Ishikawa (cell line): Measurements from ENCODE around the gene KCNK10.

Experiments used
- CEBPB ChIP-seq: IDR thresholded peaks from 2 replicates; pipeline ENCODE4 v1.6.1; 2012
- CREB1 ChIP-seq: IDR thresholded peaks from 2 replicates; pipeline ENCODE4 v1.6.1; 2012; ENCODE audit warnings: low read depth
- EGR1 ChIP-seq: IDR thresholded peaks from 2 replicates; pipeline ENCODE4 v1.6.1; 2012
- EP300 ChIP-seq: IDR thresholded peaks from 2 replicates; pipeline ENCODE4 v1.6.1; 2012; ENCODE audit warnings: borderline replicate concordance
- FOXM1 ChIP-seq: IDR thresholded peaks from 2 replicates; pipeline ENCODE4 v1.6.1; 2012; ENCODE audit warnings: low read depth, borderline replicate concordance
- MAX ChIP-seq: IDR thresholded peaks from 2 replicates; pipeline ENCODE4 v1.6.1; 2012
- NFIC ChIP-seq: IDR thresholded peaks from 2 replicates; pipeline ENCODE4 v1.6.1; 2012
- RAD21 ChIP-seq: IDR thresholded peaks from 2 replicates; pipeline ENCODE4 v1.6.1; 2012; ENCODE audit warnings: low read depth
- TAF1 ChIP-seq: IDR thresholded peaks from 2 replicates; pipeline ENCODE4 v1.6.1; 2012; ENCODE audit warnings: low read depth, mild to moderate bottlenecking
- TCF12 ChIP-seq: IDR thresholded peaks from 2 replicates; pipeline ENCODE4 v1.6.1; 2012; ENCODE audit warnings: low read depth
- TEAD4 ChIP-seq: IDR thresholded peaks from 2 replicates; pipeline ENCODE4 v1.6.1; 2012
- USF1 ChIP-seq: IDR thresholded peaks from 2 replicates; pipeline ENCODE4 v1.6.1; 2012
- YY1 ChIP-seq: IDR thresholded peaks from 2 replicates; pipeline ENCODE4 v1.6.1; 2012; ENCODE audit warnings: low read depth
- ZBTB7A ChIP-seq: IDR thresholded peaks from 2 replicates; pipeline ENCODE4 v1.6.1; 2012; ENCODE audit warnings: low read depth
- TF ChIP-seq, protein P1 (sequence below): IDR thresholded peaks from 2 replicates; pipeline ENCODE4 v1.6.1; 2012; ENCODE audit warnings: low read depth, mild to moderate bottlenecking

KCNK10 gene

DNA sequence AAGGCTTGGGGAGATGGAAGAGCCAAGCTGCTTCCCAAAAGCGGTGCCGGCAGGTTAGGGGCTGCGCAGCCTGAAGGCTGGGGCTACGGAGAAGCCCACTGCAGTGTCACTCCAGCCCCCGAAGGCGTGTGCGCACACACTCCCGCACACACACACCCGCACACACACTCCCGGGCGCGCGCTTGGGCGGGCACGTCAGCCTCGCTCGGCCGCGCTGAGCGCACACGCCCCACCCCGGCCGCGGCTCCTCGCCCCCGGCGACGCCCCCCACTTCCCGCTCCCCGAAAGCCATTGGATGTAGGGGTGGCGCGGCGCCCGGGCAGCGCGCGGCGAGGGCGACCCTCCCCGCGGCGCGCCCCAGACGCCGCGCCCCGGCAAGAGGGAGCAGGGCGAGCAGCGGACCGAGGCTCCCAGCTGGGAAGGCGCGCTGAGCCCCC lies at the start of gene KCNK10:
TSS of gene KCNK10 (minus strand) at position 184 of the 437 bp plus-strand sequence. CDS start 471 bp downstream, outside the sequence.
- TF ChIP-seq NFIC: no peak
- TF ChIP-seq, protein P1, sequence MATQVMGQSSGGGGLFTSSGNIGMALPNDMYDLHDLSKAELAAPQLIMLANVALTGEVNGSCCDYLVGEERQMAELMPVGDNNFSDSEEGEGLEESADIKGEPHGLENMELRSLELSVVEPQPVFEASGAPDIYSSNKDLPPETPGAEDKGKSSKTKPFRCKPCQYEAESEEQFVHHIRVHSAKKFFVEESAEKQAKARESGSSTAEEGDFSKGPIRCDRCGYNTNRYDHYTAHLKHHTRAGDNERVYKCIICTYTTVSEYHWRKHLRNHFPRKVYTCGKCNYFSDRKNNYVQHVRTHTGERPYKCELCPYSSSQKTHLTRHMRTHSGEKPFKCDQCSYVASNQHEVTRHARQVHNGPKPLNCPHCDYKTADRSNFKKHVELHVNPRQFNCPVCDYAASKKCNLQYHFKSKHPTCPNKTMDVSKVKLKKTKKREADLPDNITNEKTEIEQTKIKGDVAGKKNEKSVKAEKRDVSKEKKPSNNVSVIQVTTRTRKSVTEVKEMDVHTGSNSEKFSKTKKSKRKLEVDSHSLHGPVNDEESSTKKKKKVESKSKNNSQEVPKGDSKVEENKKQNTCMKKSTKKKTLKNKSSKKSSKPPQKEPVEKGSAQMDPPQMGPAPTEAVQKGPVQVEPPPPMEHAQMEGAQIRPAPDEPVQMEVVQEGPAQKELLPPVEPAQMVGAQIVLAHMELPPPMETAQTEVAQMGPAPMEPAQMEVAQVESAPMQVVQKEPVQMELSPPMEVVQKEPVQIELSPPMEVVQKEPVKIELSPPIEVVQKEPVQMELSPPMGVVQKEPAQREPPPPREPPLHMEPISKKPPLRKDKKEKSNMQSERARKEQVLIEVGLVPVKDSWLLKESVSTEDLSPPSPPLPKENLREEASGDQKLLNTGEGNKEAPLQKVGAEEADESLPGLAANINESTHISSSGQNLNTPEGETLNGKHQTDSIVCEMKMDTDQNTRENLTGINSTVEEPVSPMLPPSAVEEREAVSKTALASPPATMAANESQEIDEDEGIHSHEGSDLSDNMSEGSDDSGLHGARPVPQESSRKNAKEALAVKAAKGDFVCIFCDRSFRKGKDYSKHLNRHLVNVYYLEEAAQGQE: no peak
- no peak for TF ChIP-seq EGR1
- no peak for TF ChIP-seq TEAD4
- no peak for TF ChIP-seq USF1
- no peak for TF ChIP-seq TAF1
- no peak for TF ChIP-seq CREB1
- no peak for TF ChIP-seq FOXM1
- TF ChIP-seq ZBTB7A: no peak
- TF ChIP-seq YY1: no peak
- TF ChIP-seq TCF12: no peak
- no peak for TF ChIP-seq CEBPB
- no peak for TF ChIP-seq MAX
- TF ChIP-seq EP300: no peak
- TF ChIP-seq RAD21: no peak

GRCh38 chr14:88369496-88369895 lies 46.4 kb upstream of the KCNK10 start:
- no peak for TF ChIP-seq CREB1
- no peak for TF ChIP-seq TEAD4
- TF ChIP-seq, protein P1: no peak
- no peak for TF ChIP-seq USF1
- no peak for TF ChIP-seq YY1
- TF ChIP-seq CEBPB: no peak
- TF ChIP-seq NFIC: no peak
- TF ChIP-seq EP300: no peak
- no peak for TF ChIP-seq ZBTB7A
- no peak for TF ChIP-seq MAX
- TF ChIP-seq TAF1: no peak
- TF ChIP-seq EGR1: no peak
- no peak for TF ChIP-seq FOXM1

DNA sequence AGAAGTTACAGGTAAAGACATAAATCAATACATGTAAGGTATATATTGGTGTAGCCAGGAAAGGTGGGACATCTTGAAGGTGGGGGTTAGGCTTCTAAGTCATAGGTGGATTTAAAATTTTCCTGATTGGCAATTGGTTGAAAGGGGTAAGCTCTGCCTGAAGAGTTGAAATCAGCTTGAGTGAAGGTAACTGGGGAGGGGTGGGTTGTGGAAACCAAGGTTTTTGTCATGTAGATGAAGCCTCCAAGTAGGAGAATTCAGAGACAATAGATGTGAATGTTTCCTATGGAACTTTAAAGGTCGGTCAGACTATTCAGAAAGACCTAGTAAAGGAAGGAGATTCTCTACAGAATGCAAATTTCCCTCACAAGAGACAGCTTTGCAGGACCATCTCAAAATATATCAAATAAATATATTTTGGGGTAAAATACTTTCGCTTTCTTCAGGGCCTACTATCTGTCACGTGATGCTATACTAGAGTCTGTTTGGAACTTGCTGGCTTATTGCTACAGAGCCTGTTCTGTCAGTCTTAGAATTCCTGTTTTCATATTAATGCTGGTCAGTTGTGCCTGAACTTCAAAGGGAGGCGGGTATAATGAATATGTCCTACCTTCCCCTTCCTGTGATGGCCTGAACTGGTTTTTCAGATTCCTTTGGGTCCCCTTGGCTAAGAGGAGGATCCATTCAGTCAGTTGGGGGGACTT lies 41.8 kb upstream of the KCNK10 start:
- TF ChIP-seq TAF1 (no peak), ZBTB7A (no peak), EP300 (no peak), TEAD4 (no peak), CEBPB (no peak), RAD21 (no peak), CREB1 (no peak), YY1 (no peak), MAX (no peak), USF1 (no peak), FOXM1 (no peak), NFIC (no peak)

- TF ChIP-seq FOXM1 (no peak), USF1 (no peak), CEBPB (no peak), YY1 (no peak), MAX (no peak)
- TF ChIP-seq, protein P1: no peak
Measured at GRCh38 chr14:88363644-88364043, 40.6 kb upstream of the KCNK10 start.
